ENCODE measurements around the gene CHRNA4. TPM values are rescaled to one million over a fixed set of nuclear protein-coding genes. Genes with fewer than 3 reads are reported as not detected.
"Not testable (repeated sequence)": the region's sequence is repeated elsewhere in the genome, so short reads cannot be mapped to it uniquely, and the experiment has no call there.

The CHRNA4 gene
- total RNA-seq, 1 donor from 2014 or later, result 0.63 TPM

- H3K36me3 Mint-ChIP-seq, result no peaks in the 10 kb centered on the region
- no peak overlapping the region for H3K4me3 Mint-ChIP-seq
- DNase-seq (ENCODE audit: low spot score in 2 of 2, unreplicated experiment in 2 of 2), result no peak
- TF ChIP-seq CTCF (IDR thresholded peaks at IDR 0.05; ENCODE audit: unreplicated experiment), result no peak
- peaks cover 8% of the 10 kb centered on the region for H3K27me3 Mint-ChIP-seq (ENCODE audit: low read depth)
- no peaks in the 10 kb centered on the region for H3K9me3 Mint-ChIP-seq
- H3K27ac Mint-ChIP-seq, result no peak overlapping the region
- H3K4me1 Mint-ChIP-seq, result peaks cover 3% of the 10 kb centered on the region
Measured at GRCh38 chr20:63308218-63308911, 52.8 kb downstream of the CHRNA4 start.

- Mint-ChIP-seq H3K9me3 (no peaks in the 10 kb centered on the region), H3K27me3 (ENCODE audit: low read depth) (peaks cover 12% of the 10 kb centered on the region), H3K36me3 (no peaks in the 10 kb centered on the region), H3K4me3 (no peak overlapping the region), H3K27ac (no peak overlapping the region), H3K4me1 (peaks cover 3% of the 10 kb centered on the region)
- no peak for TF ChIP-seq CTCF (IDR thresholded peaks at IDR 0.05; ENCODE audit: unreplicated experiment)
- no peak for DNase-seq (ENCODE audit: low spot score in 2 of 2, unreplicated experiment in 2 of 2)
Measured at GRCh38 chr20:63307538-63308217, 53.5 kb downstream of the CHRNA4 start.

- no peak for TF ChIP-seq CTCF (IDR thresholded peaks at IDR 0.05; ENCODE audit: unreplicated experiment)
- H3K9me3 Mint-ChIP-seq, result peaks cover 1% of the 10 kb centered on the region
Measured at GRCh38 chr20:63306673-63307537, 54.2 kb downstream of the CHRNA4 start.

GRCh38 chr20:63305933-63306672, 55.0 kb downstream of the CHRNA4 start:
- not testable (repeated sequence) for H3K9me3 Mint-ChIP-seq; H3K27ac Mint-ChIP-seq; H3K36me3 Mint-ChIP-seq; H3K4me3 Mint-ChIP-seq; H3K4me1 Mint-ChIP-seq; DNase-seq (ENCODE audit: low spot score in 2 of 2, unreplicated experiment in 2 of 2)
- H3K27me3 Mint-ChIP-seq (ENCODE audit: low read depth), result peaks cover 21% of the 10 kb centered on the region

More at GRCh38 chr20:63306673-63307537, 54.2 kb downstream of the CHRNA4 start:
- Mint-ChIP-seq H3K27ac (no peak overlapping the region), H3K27me3 (ENCODE audit: low read depth) (peaks cover 16% of the 10 kb centered on the region), H3K4me3 (no peak overlapping the region), H3K36me3 (no peaks in the 10 kb centered on the region), H3K4me1 (peaks cover 3% of the 10 kb centered on the region)
- DNase-seq (ENCODE audit: low spot score in 2 of 2, unreplicated experiment in 2 of 2), result no peak

- DNase-seq (ENCODE audit: low spot score in 2 of 2, unreplicated experiment in 2 of 2), result no peak
- no peaks in the 10 kb centered on the region for H3K36me3 Mint-ChIP-seq
- TF ChIP-seq CTCF (IDR thresholded peaks at IDR 0.05; ENCODE audit: unreplicated experiment), result no peak
- peaks cover 27% of the 10 kb centered on the region for H3K27me3 Mint-ChIP-seq (ENCODE audit: low read depth)
- peaks cover 3% of the 10 kb centered on the region for H3K4me1 Mint-ChIP-seq
- H3K4me3 Mint-ChIP-seq, result no peak overlapping the region
- peaks cover 8% of the 10 kb centered on the region for H3K9me3 Mint-ChIP-seq
- no peak overlapping the region for H3K27ac Mint-ChIP-seq
Measured at GRCh38 chr20:63305393-63305792, 55.8 kb downstream of the CHRNA4 start.

Measured in mesothelial cell of epicardium (in vitro differentiated cells).